HG03460 (cell line): ENCODE data around the gene MAN1B1.

ENCODE experiments used
- ATAC-seq: cut with Tn5 transposase; IDR thresholded peaks from one replicate; pipeline ENCODE4 v1.9.1; 2021; ENCODE audit not compliant: unreplicated experiment

The MAN1B1 gene

GRCh38 chr9:137068539-137069507 is 18.0 kb upstream of the MAN1B1 start:
- ATAC-seq: no peak

DNA sequence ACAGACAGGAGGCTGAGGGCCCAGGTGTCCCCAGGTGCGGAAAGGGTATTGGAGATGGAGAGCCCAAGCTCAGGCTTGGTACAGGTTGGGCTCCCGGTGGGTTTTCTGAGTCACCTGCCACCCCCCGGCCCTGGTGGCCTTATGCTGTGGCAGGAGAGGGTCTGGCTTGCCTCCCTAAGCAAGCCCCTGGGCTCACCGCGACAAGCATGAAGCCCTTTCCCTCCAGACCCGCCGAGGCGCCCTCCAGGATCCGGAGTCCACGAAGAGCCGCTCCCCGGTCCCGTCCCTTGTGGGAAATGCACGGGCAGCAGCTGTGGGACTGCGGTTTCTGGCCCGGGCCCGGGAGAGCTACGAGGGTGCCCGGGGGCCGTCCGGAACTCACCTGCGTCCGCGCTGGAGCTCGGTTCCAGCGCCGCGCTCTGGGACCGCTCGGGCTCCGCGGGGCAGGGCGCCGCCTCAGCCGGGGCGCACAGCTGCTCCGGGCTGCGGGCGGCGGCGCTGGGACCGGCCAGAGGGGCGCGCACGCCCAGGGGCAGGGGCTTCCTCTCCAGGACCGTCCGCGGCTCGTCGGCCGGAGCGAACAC is 17.2 kb upstream of the MAN1B1 start:
- ATAC-seq: peak; percentile 10

- peak; percentile 66 for ATAC-seq
Observed at GRCh38 chr9:137070201-137070905, 16.4 kb upstream of the MAN1B1 start, which contains the start of gene SAPCD2. SAPCD2 (minus strand) TSS chr9:137070557; CDS start chr9:137070460, 97 bp downstream.

GRCh38 chr9:137070906-137071275 is 15.9 kb upstream of the MAN1B1 start:
- no peak for ATAC-seq

DNA sequence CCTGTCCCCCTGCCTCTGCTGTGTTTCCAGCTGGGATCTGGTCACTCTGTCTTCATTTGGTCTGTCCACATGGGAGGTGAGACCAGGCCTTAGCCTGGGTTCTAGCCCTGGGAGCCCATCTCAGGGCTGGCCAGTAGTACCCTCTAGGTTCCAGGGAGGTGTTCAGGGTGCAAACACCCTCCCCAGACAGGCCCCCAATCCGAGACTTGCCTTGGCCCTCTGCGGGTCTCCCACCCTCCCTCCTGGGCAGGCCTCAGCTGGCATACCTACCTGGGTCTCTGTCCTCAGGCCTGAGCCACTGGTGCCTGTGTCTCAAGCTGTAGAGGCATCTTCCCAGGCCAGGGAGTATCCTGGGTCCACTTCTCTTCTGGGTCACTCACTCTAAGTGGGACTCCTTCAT is 15.5 kb upstream of the MAN1B1 start:
- ATAC-seq: no peak

- no peak for ATAC-seq
Observed at GRCh38 chr9:137073992-137074399, 12.8 kb upstream of the MAN1B1 start.

GRCh38 chr9:137074657-137075274 is 12.0 kb upstream of the MAN1B1 start:
- no peak for ATAC-seq

DNA sequence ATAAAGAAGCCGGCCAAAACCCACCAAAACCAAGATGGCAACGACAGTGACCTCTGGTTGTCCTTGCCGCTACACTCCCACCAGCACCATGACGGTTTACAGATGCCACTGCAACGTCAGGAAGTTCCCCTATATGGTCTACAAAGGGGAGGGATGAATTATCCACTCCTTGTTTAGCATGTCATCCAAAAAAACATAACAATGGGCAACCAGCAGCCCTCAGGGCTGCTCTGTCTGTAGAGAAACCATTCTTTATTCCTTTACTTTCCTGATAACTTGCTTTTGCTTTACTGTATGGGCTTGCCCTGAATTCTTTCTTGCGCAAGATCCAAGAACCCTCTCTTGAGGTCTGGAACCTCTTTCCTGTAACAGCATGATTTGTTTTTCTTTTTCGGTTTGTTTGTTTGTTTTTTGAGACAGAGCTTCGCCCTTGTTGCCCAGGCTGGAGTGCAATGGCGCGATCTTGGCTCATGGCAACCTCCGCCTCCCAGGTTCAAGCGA is 11.5 kb upstream of the MAN1B1 start:
- ATAC-seq: no peak

- no peak for ATAC-seq
Observed at GRCh38 chr9:137076636-137077009, 10.2 kb upstream of the MAN1B1 start.

DNA sequence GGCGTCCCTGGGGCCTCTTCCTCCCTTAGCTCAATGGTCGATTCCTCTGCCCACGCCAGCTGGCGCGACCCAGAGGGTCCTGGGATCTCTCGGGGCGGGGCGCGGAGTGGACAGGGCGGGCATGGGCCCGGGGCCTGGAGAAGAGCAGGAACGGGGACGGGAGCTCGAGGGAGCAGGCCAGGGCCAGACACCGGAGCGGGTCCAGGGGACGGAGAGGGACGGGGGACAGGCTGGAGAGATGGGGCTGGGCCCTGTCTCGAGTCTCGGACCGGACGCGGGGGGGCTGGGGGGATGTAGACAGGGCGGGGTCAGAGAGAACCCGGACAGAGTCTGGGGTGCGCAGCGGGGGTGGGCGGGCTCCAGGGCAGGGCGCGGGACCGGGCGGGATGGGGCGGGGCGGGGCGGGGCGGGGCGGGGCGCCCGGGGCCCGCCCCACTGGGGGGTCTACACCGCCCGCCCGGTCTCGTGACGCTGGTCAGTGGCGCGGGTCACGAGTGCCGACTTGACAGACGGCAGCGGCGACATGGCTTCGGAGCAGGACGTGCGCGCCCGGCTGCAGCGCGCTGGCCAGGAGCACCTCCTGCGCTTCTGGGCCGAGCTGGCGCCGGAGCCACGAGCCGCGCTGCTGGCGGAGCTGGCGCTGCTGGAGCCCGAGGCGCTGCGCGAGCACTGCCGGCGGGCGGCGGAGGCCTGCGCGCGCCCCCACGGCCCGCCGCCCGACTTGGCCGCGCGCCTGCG is 9.6 kb upstream of the MAN1B1 start, which contains the start of gene UAP1L1:
TSS of gene UAP1L1 (plus strand) at position 508 of the 738 bp plus-strand sequence. CDS start at position 524, 16 bp downstream.
- ATAC-seq: peak; percentile 55

- peak; percentile 29 for ATAC-seq
Observed at GRCh38 chr9:137077758-137078693, 8.8 kb upstream of the MAN1B1 start.

GRCh38 chr9:137078701-137079400 is 7.9 kb upstream of the MAN1B1 start:
- no peak for ATAC-seq

DNA sequence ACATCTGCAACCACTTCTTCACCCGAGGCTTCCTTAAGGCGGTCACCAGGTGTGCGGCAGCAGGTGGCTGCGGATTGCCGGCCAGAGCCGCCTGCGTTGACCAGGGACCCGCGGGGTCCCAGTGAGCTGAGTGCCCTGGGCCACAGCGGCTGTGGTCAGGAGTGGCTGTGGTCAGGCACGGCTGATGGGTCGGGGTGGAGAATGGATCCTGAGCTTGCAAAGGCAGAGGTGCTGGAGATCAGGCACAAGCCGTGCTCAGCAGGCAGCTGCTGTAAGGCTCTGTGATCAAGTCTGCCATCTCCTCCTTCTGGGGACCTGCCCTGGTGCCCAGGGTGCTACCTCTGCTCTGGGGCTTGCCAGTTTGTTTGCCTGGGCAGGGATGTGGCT is 7.4 kb upstream of the MAN1B1 start:
- no peak for ATAC-seq

DNA sequence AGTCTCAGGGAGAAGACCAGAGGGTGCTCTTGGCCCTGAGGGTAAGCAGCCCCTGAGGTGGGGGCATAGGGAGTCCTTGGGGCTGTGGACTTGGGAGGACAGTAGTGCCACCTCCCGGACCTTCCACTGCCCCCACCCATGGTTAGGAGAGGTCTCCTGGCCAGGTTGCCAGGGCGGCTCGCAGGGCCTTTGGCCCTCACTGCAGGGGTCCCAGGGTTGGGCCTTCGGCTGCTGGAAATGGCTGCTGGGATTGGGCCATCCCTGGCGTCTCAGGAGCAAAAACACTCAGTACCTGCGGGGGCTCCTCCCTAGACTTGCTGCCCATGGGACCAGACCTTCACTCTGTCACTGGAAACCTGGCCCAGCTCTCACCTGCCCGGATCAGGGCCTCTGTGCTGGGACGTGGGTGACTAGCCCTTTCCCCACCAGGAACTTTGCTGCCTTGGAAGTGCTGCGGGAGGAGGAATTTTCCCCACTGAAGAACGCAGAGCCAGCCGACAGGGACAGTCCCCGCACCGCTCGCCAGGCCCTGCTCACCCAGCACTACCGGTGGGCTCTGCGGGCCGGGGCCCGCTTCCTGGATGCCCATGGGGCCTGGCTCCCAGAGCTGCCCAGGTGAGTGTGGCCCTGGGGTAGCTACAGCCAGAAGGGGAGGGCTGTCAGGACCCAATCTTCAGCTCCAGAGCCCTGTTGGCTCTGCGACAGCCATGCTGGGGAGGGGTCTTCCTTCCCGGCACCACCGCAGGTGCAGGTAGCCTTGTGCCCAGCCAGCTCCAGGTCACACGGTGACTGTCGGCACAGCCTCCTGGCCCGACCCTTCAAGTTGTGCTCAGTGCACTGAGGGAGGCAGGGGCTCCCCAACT is 6.3 kb upstream of the MAN1B1 start:
- ATAC-seq: no peak

DNA sequence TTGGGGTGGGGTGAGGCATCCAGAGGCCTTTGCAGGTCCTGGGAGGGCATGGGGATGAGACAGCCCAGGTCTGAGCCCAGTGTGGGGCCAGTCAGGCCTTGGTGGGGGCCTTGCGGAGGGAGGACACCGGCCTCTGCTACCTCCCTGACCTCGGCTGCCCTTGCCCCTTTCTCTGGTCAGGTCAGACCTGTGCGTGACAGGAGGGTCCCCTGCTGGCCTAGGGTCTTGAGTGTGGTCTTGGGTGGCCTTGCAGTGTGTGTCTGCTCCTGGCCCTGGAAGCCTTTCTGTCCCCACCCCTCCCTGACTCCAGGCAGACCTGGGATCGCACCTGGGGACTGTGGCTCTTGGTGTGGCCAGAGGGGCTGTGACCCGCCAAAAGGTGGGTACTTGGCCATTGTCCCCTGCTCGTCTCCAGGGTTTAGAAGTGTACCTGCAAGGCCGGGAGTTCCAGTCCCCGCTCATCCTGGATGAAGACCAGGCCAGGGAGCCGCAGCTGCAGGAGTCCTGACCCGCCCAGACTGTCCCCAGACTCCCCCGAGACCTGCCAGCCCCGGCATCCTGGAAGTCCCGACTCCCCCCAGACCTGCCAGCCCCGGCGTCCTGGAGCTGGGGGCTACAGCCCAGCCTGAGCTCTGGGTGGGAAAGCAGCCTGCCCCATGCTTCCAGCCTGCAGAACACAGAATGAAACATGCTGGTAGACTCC is 4.4 kb upstream of the MAN1B1 start:
- ATAC-seq: no peak

DNA sequence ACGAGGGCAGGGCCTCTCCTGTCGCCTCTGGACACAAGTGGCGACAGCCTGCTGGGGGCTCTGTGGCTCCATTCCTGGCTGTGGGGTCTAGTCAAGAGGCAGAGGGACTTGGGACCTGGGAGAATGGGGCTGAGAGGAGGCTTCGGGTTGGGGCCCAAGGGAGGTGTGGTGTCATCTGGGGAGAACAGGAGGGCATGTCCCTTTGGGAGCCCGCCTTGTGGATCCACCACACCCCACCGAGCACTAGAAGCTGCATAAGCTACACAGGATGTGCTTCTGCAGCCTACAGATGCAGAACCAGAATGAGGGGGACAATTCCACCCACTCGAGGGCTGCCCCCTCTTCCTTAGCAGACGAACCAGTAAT is 3.9 kb upstream of the MAN1B1 start:
- no peak for ATAC-seq

- ATAC-seq: no peak
Observed at GRCh38 chr9:137083394-137084004, 3.3 kb upstream of the MAN1B1 start.
